ENCODE measurements around the gene MEX3C. TPM values are rescaled to one million over a fixed set of nuclear protein-coding genes. Genes with fewer than 3 reads are reported as not detected.

MEX3C gene
- total RNA-seq, 2 donors from 2014 or later: 15.9 to 16.2 TPM

GRCh38 chr18:51168026-51168742 is 29.3 kb downstream of the MEX3C start:
- Histone ChIP-seq H3K4me3 (no peak overlapping the region), H3K4me1 (no peaks in the 10 kb centered on the region), H3K27ac (no peak overlapping the region), H3K27me3 (no peaks in the 10 kb centered on the region), H3K36me3 (no peaks in the 10 kb centered on the region), H3K9me3 (no peaks in the 10 kb centered on the region)
- no peak for TF ChIP-seq CTCF (IDR thresholded peaks at IDR 0.05)
- no peak for DNase-seq (ENCODE audit: low spot score)

- Histone ChIP-seq H3K4me3 (no peak overlapping the region), H3K36me3 (no peaks in the 10 kb centered on the region), H3K27me3 (no peaks in the 10 kb centered on the region), H3K4me1 (no peaks in the 10 kb centered on the region), H3K9me3 (no peaks in the 10 kb centered on the region), H3K27ac (no peak overlapping the region)
- no peak for DNase-seq (ENCODE audit: low spot score)
- no peak for TF ChIP-seq CTCF (IDR thresholded peaks at IDR 0.05)
Observed at GRCh38 chr18:51165296-51165695, 32.2 kb downstream of the MEX3C start.

- no peaks in the 10 kb centered on the region for H3K27me3 ChIP-seq
Observed at GRCh38 chr18:51164761-51165281, 32.7 kb downstream of the MEX3C start.

GRCh38 chr18:51164342-51164741 is 33.1 kb downstream of the MEX3C start:
- no peak for TF ChIP-seq CTCF (IDR thresholded peaks at IDR 0.05)
- Histone ChIP-seq H3K4me3 (no peak overlapping the region), H3K9me3 (no peaks in the 10 kb centered on the region), H3K27ac (no peak overlapping the region), H3K36me3 (no peaks in the 10 kb centered on the region), H3K4me1 (no peaks in the 10 kb centered on the region), H3K27me3 (no peaks in the 10 kb centered on the region)
- DNase-seq (ENCODE audit: low spot score): no peak

More at GRCh38 chr18:51164761-51165281, 32.7 kb downstream of the MEX3C start:
- no peaks in the 10 kb centered on the region for H3K36me3 ChIP-seq
- no peak overlapping the region for H3K27ac ChIP-seq
- no peak for TF ChIP-seq CTCF (IDR thresholded peaks at IDR 0.05)
- no peak overlapping the region for H3K4me3 ChIP-seq
- no peak for DNase-seq (ENCODE audit: low spot score)
- no peaks in the 10 kb centered on the region for H3K9me3 ChIP-seq
- no peaks in the 10 kb centered on the region for H3K4me1 ChIP-seq

GRCh38 chr18:51163543-51163942 is 33.9 kb downstream of the MEX3C start:
- DNase-seq (ENCODE audit: low spot score): no peak
- Histone ChIP-seq H3K9me3 (no peaks in the 10 kb centered on the region), H3K27ac (no peak overlapping the region), H3K36me3 (no peaks in the 10 kb centered on the region), H3K4me1 (no peaks in the 10 kb centered on the region), H3K4me3 (no peak overlapping the region), H3K27me3 (no peaks in the 10 kb centered on the region)
- TF ChIP-seq CTCF (IDR thresholded peaks at IDR 0.05): no peak

- Histone ChIP-seq H3K4me3 (no peak overlapping the region), H3K4me1 (no peaks in the 10 kb centered on the region), H3K27ac (no peak overlapping the region), H3K36me3 (no peaks in the 10 kb centered on the region), H3K9me3 (no peaks in the 10 kb centered on the region), H3K27me3 (no peaks in the 10 kb centered on the region)
- no peak for DNase-seq (ENCODE audit: low spot score)
- no peak for TF ChIP-seq CTCF (IDR thresholded peaks at IDR 0.05)
Observed at GRCh38 chr18:51162617-51163016, 34.9 kb downstream of the MEX3C start.

Measured in right atrium auricular region (tissue), 2 donors.